ENCODE data around the gene ADAM22.

The ADAM22 gene

DNA sequence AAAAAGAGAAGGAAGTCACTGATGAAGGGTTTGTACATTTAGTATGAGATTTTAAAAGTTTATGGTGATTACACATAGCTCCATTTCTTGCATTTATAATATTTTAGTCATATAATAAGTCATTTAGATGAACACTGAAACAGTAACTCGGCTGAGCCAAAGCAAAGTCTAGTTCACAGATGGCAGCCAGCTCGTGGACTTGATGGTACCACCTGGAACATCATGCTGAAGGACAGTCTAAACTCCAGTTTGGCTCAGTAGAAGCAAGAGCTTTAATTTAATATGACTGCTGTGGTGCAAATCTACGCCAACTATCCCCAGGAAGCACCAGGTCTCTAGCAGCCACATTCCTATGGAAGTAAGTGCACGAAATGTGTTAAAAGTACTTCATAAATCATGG is 269.4 kb downstream of the ADAM22 start:
- TF ChIP-seq CTCF (IDR thresholded peaks at IDR 0.05; ENCODE audit: low read depth, low read length, poor library complexity, severe bottlenecking): no peak
- TF ChIP-seq EZH2phosphoT487 (IDR thresholded peaks at IDR 0.05; ENCODE audit: borderline replicate concordance, low read length): no peak
- no peaks in the 10 kb centered on the region for H3F3A ChIP-seq (ENCODE audit: control insufficient read depth, insufficient read depth)
- peaks cover 54% of the 10 kb centered on the region for H3K36me3 ChIP-seq (ENCODE audit: control insufficient read depth, low read length)

DNA sequence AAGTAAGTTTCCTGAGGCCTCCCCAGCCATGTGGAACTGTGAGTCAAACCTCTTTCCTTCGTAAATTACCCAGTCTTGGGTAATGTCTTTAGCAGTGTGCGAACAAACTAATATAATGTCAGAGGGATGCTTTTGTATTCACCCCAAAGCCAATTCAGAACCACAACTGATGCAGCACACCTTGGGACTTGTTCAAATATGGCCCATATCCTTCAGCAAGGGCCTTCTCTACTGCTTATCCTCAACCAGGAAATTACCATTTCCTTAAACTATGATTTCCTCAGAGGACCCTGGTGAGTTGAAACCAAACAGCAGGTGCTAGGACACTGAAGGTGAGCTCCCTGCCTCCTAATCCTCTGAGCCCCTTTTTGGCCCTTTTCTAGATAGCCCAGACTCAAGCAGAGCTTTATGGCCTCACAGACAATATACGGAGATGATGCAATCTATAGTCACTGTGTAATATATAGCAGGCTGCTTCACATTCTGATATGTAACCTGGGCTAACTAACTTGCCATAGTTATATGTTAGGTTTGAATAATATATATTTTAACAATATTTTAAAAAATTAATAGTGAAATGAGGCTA is 270.6 kb downstream of the ADAM22 start:
- Histone ChIP-seq H3K27me3 (ENCODE audit: control insufficient read depth, low read length) (no peaks in the 10 kb centered on the region), H3K9me3 (ENCODE audit: control insufficient read depth, insufficient read depth, low read length) (no peaks in the 10 kb centered on the region), H3F3A (ENCODE audit: control insufficient read depth, insufficient read depth) (no peaks in the 10 kb centered on the region), H3K9me2 (replicated peaks; ENCODE audit: control insufficient read depth, low read length) (no peaks in the 10 kb centered on the region), H3K27ac (ENCODE audit: low read depth, low read length) (no peak overlapping the region), H3K36me3 (ENCODE audit: control insufficient read depth, low read length) (peaks cover 65% of the 10 kb centered on the region), H3K4me2 (ENCODE audit: low read length) (no peak overlapping the region), H3K4me3 (ENCODE audit: low read length) (no peak overlapping the region), H3K4me1 (ENCODE audit: control insufficient read depth, low read length) (no peaks in the 10 kb centered on the region), H3K79me2 (ENCODE audit: control insufficient read depth, low read length) (no peaks in the 10 kb centered on the region), H4K20me1 (ENCODE audit: control insufficient read depth, insufficient read depth, low read depth, low read length) (no peaks in the 10 kb centered on the region)
- TF ChIP-seq CTCF (IDR thresholded peaks at IDR 0.05; ENCODE audit: low read depth, low read length, poor library complexity, severe bottlenecking) (no peak), EZH2phosphoT487 (IDR thresholded peaks at IDR 0.05; ENCODE audit: borderline replicate concordance, low read length) (no peak)

More for the DNA sequence above, 269.4 kb downstream of the ADAM22 start:
- no peaks in the 10 kb centered on the region for H3K79me2 ChIP-seq (ENCODE audit: control insufficient read depth, low read length)
- no peak overlapping the region for H3K27ac ChIP-seq (ENCODE audit: low read depth, low read length)
- H3K4me3 ChIP-seq (ENCODE audit: low read length): no peak overlapping the region
- no peaks in the 10 kb centered on the region for H3K27me3 ChIP-seq (ENCODE audit: control insufficient read depth, low read length)
- no peaks in the 10 kb centered on the region for H3K9me3 ChIP-seq (ENCODE audit: control insufficient read depth, insufficient read depth, low read length)
- H3K9me2 ChIP-seq (replicated peaks; ENCODE audit: control insufficient read depth, low read length): no peaks in the 10 kb centered on the region
- H3K4me2 ChIP-seq (ENCODE audit: low read length): no peak overlapping the region
- H3K4me1 ChIP-seq (ENCODE audit: control insufficient read depth, low read length): no peaks in the 10 kb centered on the region
- no peaks in the 10 kb centered on the region for H4K20me1 ChIP-seq (ENCODE audit: control insufficient read depth, insufficient read depth, low read depth, low read length)

GRCh38 chr7:88205179-88205578 is 271.1 kb downstream of the ADAM22 start:
- H3K79me2 ChIP-seq (ENCODE audit: control insufficient read depth, low read length): no peaks in the 10 kb centered on the region
- no peaks in the 10 kb centered on the region for H3K4me1 ChIP-seq (ENCODE audit: control insufficient read depth, low read length)
- H4K20me1 ChIP-seq (ENCODE audit: control insufficient read depth, insufficient read depth, low read depth, low read length): no peaks in the 10 kb centered on the region
- peaks cover 70% of the 10 kb centered on the region for H3K36me3 ChIP-seq (ENCODE audit: control insufficient read depth, low read length)
- TF ChIP-seq CTCF (IDR thresholded peaks at IDR 0.05; ENCODE audit: low read depth, low read length, poor library complexity, severe bottlenecking) (no peak), EZH2phosphoT487 (IDR thresholded peaks at IDR 0.05; ENCODE audit: borderline replicate concordance, low read length) (no peak)
- H3K9me3 ChIP-seq (ENCODE audit: control insufficient read depth, insufficient read depth, low read length): no peaks in the 10 kb centered on the region
- no peak overlapping the region for H3K4me2 ChIP-seq (ENCODE audit: low read length)
- no peak overlapping the region for H3K27ac ChIP-seq (ENCODE audit: low read depth, low read length)
- no peak overlapping the region for H3K4me3 ChIP-seq (ENCODE audit: low read length)
- no peaks in the 10 kb centered on the region for H3K9me2 ChIP-seq (replicated peaks; ENCODE audit: control insufficient read depth, low read length)
- H3K27me3 ChIP-seq (ENCODE audit: control insufficient read depth, low read length): no peaks in the 10 kb centered on the region
- no peaks in the 10 kb centered on the region for H3F3A ChIP-seq (ENCODE audit: control insufficient read depth, insufficient read depth)

Data from DOHH2 (cell line).